ENCODE data around the gene NUCB2. TPM values are rescaled to one million over a fixed set of nuclear protein-coding genes. Genes with fewer than 3 reads are reported as not detected.
"Not testable (repeated sequence)": the region's sequence is repeated elsewhere in the genome, so short reads cannot be mapped to it uniquely, and the experiment has no call there.

Gene NUCB2
- total RNA-seq = 47.8 TPM

DNA sequence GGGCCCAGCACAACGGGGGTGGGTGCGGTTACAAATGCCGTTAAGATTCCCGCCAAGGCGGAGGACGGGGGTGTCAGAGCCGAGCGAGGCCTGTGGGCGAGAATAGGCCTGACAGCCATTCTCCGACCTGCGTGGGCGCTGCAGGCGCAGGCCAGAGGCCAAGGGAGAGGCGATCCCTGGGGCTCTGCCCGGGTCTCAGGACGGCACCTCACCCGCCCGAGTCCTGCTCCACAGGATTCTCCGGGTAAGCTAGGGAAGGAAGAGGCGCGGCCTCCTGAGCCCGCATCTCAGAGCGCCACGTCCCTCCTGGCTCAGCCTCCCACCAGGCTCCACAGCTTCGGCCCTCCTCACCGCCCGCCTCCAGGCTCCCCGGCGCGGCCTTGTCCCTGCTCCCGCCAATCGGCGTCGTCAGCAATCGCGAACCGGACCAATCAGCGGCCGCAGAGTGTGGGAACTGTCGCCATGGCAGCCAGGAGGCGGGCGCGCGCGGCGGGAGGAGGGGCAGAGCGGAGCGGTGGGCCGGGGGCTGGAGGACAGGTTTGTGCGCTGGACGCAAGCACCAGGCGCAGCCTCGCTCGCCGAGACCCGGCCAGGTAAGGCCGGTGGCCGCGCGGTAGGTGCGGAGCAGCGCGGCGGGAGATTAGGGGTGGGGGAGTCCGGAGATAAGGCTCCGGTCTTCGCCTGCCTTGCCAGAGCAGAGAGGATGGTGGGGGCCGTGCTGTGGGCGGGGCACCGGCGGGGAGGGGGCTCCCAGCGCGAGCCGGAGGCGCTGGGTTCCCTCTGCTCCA is at the start of gene NUCB2:
NUCB2 (plus strand) TSS at position 504 of the 788 bp plus-strand sequence. CDS start 18,585 bp downstream, outside the sequence.
- peak; percentile 88 to 97 for DNase-seq (ENCODE audit: low spot score in 2 of 2)
- H3K36me3 ChIP-seq = no peaks in the 10 kb centered on the region
- intact Hi-C loops (cut with DNase I) = loop anchor here (1.0 to 5.0 kb wide), 5 partner anchors 68 to 1431 kb away; partner anchors contain the start of genes NCR3LG1 and RPS13
- TF ChIP-seq, protein P1, sequence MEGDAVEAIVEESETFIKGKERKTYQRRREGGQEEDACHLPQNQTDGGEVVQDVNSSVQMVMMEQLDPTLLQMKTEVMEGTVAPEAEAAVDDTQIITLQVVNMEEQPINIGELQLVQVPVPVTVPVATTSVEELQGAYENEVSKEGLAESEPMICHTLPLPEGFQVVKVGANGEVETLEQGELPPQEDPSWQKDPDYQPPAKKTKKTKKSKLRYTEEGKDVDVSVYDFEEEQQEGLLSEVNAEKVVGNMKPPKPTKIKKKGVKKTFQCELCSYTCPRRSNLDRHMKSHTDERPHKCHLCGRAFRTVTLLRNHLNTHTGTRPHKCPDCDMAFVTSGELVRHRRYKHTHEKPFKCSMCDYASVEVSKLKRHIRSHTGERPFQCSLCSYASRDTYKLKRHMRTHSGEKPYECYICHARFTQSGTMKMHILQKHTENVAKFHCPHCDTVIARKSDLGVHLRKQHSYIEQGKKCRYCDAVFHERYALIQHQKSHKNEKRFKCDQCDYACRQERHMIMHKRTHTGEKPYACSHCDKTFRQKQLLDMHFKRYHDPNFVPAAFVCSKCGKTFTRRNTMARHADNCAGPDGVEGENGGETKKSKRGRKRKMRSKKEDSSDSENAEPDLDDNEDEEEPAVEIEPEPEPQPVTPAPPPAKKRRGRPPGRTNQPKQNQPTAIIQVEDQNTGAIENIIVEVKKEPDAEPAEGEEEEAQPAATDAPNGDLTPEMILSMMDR (IDR thresholded peaks at IDR 0.05) = no peak
- H3K4me3 ChIP-seq = peak within 1 kb of the TSS; percentile 78 to 85
- peaks cover 0 to 5% of the 10 kb centered on the region in 2 donors for H3K4me1 ChIP-seq
- H3K27me3 ChIP-seq = no peaks in the 10 kb centered on the region
- H3K9me3 ChIP-seq = no peaks in the 10 kb centered on the region
- peak within 1 kb of the TSS; percentile 86 to 92 for H3K27ac ChIP-seq

- H3K27ac ChIP-seq; H3K27me3 ChIP-seq; H3K4me1 ChIP-seq; H3K9me3 ChIP-seq; H3K36me3 ChIP-seq; DNase-seq (ENCODE audit: low spot score in 2 of 2); H3K4me3 ChIP-seq; intact Hi-C loops (cut with DNase I): not testable (repeated sequence)
These were observed 48.2 kb upstream of the NUCB2 start for GRCh38 chr11:17228186-17228925.

DNA sequence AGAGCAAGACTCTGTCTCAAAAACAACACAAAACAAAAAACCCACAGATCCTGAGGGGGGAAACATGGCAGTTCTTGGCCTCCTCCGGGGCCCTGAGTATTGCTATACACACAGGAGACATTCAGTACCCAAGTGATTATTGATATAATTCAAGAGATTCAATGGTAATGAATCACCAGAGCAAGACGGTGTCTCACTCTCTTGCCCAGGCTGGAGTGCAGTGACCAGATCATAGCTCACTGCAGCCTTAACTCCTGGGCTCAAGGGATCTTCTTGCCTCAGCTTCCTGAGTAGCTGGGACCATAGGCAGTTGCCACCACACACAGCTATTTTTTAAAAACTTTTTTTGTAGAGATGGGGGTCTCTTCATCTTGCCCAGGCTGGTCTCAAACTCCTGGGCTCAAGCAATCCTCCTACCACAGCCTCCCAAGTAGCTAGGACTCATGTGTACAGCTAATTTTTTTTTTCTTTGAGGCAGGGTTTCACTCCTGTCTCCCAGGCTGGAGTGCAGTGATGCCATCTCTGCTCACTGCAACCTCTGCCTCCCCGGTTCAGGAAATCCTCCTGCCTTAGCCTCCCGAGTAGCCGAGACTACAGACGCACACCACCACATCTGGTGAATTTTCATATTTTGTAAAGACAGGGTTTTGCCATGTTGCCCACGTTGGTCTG is 46.9 kb upstream of the NUCB2 start:
- H3K4me3 ChIP-seq = no peak overlapping the region
- no peak overlapping the region for H3K27ac ChIP-seq
- no peak for DNase-seq (ENCODE audit: low spot score in 2 of 2)
- H3K27me3 ChIP-seq = no peaks in the 10 kb centered on the region
- intact Hi-C loops (cut with DNase I) = no loop called here
- no peaks in the 10 kb centered on the region for H3K36me3 ChIP-seq
- H3K4me1 ChIP-seq = no peaks in the 10 kb centered on the region
- TF ChIP-seq, protein P1 (IDR thresholded peaks at IDR 0.05) = no peak
- H3K9me3 ChIP-seq = no peaks in the 10 kb centered on the region

- TF ChIP-seq, protein P1 (IDR thresholded peaks at IDR 0.05) = no peak
- no peaks in the 10 kb centered on the region for H3K4me1 ChIP-seq
- no peak for DNase-seq (ENCODE audit: low spot score in 2 of 2)
- H3K27me3 ChIP-seq = no peaks in the 10 kb centered on the region
- no peak overlapping the region for H3K4me3 ChIP-seq
- H3K27ac ChIP-seq = no peak overlapping the region
- H3K9me3 ChIP-seq = no peaks in the 10 kb centered on the region
- intact Hi-C loops (cut with DNase I) = no loop called here
- H3K36me3 ChIP-seq = no peaks in the 10 kb centered on the region
These were observed 45.4 kb upstream of the NUCB2 start for GRCh38 chr11:17230867-17231851.

- Histone ChIP-seq H3K36me3 (no peaks in the 10 kb centered on the region), H3K4me3 (no peak overlapping the region), H3K27me3 (no peaks in the 10 kb centered on the region), H3K4me1 (no peaks in the 10 kb centered on the region), H3K9me3 (no peaks in the 10 kb centered on the region), H3K27ac (no peak overlapping the region)
- intact Hi-C loops (cut with DNase I) = no loop called here
- TF ChIP-seq, protein P1 (IDR thresholded peaks at IDR 0.05) = no peak
- DNase-seq (ENCODE audit: low spot score in 2 of 2) = no peak
These were observed 43.4 kb upstream of the NUCB2 start for GRCh38 chr11:17233101-17233500.
